Measurements from ENCODE around the gene NBPF4.
"Not testable (repeated sequence)": the region's sequence is repeated elsewhere in the genome, so short reads cannot be mapped to it uniquely, and the experiment has no call there.

NBPF4 gene

DNA sequence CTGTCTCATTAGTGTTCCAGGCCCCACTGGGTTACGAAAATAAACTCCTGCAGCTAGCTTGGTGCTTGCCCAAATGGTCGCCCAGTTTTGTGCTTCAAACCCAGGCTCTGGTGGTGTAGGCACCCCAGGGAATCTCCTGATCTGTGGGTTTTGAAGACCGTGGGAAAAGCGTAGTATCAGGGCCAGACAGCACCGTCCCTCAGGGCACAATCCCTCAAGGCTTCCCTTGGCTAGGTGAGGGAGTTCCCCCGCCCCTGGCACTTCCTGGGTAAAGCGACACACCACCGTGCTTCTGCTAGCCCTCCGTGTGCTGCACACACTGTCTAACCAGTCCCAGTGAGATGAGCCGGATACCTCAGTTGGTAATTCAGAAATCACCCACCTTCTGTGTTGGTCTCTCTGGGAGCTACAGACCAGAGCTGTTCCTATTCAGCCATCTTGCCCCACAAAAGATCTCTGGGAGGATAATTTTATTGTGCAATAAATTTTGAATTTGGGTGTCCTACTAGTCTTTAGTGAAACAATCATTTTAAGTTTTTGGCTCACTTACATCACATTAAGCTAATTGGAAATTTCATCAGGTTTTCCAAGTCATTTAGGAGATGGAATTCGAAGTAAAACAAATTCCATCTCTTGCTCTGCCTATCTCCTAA is 34.3 kb downstream of the NBPF4 start:
- no peak for DNase-seq

DNA sequence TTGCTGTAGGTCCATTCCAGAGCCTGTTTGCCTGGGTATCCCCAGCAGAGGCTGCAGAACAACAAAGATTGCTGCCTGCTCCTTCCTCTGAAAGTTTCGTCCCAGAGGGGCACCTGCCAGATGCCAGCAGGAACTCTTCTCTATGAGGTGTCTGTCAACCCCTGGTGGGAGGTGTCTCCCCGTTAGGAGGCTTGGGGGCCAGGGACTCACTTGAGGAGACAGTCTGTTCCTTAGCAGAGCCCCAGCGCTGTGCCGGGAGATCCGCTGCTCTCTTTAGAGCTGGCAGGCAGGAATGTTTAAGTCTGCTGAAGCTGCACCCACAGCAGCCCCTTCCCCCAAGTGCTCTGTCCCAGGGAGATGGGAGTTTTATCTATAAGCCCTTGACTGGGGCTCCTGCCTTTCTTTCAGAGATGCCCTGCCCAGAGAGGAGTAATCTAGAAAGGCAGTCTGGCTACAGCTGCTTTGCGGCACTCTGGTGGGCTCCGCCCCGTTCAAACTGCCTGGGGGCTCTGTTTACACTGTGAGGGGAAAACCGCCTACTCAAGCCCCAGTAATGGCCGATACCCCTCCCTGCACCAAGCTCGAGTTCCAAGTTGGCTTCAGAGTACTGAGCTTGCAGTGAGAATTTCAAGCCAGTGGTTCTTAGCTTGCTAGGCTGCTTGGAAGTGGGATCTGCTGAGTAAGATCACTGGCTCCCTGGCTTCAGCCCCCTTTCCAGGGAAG is 35.0 kb downstream of the NBPF4 start:
- no peak for DNase-seq

DNA sequence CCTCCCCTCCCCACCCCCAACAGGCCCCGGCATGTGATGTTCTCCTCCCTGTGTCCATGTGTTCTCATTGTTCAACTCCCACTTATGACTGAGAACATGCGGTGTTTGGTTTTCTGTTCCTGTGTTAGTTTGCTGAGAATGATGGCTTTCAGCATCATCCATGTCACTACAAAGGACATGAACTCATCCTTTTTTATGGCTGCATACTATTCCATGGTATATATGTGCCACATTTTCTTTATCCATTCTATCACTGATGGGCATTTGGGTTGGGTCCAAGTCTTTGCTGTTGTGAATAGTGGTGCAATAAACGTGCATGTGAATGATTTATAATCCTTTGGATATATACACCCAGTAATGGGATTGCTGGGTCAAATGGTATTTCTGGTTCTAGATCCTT is 40.3 kb downstream of the NBPF4 start:
- DNase-seq: not testable (repeated sequence)

DNA sequence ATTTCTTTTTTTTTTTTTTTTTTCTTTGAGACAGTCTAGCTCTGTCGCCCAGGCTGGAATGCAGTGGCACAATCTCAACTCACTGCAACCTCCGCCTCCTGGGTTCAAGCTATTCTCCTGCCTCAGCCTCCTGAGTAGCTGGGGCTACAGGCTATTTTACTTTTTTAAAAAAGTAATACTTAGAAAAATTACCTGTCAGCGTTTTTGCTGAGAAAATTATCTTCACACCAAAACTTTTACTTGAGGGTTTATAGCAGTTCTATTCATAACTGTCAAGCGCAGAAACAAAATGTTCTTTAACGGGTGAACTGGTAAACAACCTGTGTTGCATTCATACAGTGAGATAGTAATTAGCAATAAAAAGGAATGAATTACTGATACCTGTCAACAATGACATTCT is 42.2 kb downstream of the NBPF4 start:
- DNase-seq: no peak

DNA sequence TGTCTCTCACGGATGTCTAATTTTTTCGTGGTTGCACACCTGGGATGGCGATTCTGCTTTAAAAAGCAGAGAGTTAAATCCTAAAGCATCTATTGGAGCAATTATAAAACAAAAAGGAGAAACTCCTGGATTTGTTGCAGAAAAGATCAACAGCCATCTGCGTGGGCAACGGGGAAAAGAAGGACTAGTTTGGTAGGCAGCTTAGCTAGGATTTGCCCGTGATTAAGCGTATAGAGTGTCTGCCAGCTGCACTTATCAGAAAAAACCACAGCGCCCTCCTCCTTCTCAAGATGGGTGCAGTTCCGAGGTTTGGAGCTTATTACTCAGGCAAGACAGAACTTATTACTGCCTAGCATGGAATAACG is 43.2 kb downstream of the NBPF4 start:
- peak; percentile 72 for DNase-seq

DNA sequence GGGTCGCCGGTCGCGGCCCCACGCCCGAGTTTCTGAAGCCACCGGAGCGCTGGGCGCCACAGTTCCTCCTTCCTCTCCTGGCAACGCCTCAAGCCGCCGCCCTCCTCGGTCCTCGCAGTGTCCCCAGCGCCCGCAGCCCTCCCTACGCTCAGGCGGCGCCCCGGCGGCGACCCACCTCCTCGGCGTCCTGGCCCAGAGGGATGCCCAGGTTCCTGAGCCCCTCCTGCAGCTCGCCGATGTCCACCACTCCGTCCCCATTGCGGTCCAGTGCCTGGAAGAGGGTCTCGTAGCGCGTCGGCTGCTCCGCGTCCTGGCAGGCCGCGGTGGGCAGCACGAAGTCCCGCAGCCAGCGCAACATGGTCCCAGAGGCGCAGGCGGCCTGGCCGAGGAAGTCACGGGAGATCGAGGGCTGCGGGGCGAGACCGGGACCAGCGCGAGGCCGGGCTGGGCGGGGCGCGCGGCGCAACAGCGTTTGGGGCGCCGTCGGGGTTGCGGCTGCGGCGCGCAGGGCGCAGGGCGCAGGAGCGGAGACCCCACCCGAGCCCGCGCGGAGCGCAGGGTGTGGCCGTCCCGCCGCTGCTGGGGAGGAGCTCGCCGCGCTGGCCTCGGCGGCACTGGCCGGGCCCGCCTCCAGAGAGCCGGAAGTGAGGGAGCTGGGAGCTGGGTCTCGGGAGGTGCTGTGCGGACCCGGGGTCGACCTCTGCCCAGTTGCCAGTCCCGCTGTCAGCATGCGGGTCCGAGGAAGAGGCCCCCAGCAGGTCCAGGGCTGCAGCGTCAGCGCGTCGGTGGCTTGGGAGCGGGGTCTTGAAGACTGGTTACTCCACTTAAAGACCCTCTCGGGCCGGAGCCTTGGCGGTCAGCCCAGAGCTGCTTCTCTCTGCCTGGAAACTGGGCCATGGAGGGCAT is 43.8 kb downstream of the NBPF4 start, which contains the start of gene SLC25A24:
Gene SLC25A24, minus strand, starts transcription at position 563 of the 906 bp plus-strand sequence. Its CDS starts 205 bp downstream, at position 358.
- DNase-seq: peak; percentile 85

DNA sequence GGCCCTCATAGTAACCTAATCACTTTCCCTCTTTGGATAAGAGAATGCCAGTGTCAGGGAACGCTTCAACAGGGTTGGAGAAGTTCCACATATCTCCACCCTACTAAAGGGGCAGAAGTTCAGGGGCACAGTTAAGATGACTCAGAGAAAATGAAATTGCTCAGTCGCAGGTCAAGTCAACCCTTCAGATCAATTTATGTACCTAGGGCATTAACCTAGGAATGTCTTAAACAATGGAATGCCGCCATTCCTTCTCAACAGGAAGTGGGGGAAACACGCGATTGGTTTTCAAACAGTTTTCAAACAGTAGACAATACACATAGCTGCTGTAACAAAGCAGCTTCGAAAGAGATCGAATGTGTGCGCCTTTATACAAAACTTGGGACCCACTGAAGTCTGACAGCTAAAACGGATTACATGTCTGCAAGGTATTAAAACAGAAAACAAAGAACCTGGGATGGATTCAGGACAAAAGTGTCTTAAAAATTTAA is 44.6 kb downstream of the NBPF4 start:
- DNase-seq: peak; percentile 52

DNA sequence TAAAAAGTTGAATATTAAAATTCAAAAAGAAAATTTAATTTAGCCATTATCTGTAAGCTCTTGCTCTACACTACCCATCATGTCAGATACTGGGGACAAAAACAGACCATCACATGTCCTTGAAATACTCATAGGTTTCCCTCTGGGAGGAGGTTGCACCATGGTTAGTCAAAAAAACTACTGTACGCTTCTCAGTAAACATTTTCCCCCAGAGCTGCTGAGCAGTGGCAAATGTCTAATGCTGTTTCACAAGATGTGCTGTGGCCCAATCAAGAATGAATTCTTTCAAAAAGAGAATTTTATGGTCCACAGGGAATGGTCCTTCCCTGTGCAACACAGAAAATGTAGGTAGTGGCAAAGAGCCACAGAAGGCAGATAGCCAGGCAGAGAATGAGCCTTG is 49.8 kb downstream of the NBPF4 start:
- no peak for DNase-seq

DNA sequence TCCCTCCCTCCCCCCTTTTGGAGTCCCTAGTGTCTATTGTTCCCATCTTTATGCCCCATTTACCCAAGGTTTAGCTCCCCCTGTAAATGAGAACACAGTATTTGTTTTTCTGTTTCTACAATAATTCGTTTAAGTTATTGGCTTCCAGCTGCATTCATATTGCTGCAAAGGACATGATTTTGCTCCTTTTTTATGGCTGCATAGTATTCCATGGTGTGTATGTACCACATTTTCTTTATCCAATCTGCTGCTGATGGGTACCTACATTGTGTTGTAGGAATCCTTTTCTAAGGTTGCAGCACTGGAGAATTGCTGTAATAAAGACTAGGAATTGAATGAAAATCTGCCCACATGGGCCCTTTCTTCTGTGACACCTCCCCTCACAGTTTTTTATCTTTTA is 50.5 kb downstream of the NBPF4 start:
- no peak for DNase-seq

DNA sequence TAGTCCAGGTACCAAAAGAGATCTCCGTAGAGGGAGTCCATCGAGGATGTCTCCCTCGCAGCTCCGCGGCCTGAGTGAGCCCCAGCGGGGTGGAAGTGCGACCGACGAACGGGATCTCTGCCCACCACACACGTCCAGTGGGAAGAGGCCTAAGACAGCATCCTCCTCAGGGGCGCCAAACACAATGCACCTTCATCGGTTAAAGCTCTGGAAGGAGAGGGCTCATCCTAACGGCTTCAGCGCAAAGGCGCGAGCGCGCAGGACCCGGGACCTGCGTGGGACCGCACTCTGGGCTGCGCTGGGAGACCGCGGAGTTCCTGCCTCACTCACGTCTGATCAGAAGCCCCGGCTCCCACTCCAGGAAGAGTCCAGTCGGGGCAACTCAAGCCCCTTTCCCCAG is 51.3 kb downstream of the NBPF4 start:
- no peak for DNase-seq

DNA sequence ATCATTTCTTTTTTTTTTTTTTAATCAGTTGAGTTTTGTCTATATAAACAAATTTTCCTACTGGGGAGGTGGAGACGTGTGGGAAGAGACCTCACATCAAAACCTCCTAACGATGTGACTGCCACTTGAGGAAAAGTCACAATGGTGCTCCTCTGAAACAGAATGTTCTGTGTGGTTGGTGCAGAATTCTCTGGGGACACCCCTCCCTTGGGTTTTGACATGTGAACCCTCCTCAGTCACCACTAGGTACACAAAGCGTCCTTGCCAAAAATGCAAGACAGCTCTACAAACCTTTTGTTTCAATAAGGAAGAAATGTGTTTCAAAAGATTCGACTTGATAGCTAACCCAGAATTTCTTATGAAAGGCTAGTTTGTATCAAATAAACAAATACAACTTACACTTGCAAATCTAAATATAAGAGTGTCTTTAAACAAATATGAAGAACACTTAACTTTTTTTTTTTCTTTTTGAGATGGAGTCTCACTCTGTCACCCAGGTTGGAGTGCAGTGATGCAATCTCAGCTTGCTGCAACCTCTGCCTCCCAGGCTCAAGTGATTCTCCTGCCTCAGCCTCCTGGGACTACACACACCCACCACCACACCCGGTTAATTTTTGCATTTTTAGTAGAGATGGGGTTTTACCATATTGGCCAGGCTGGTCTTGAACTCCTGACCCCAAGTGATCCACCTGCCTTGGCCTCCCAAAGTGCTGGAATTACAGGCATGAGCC is 53.0 kb downstream of the NBPF4 start:
- DNase-seq: no peak

DNA sequence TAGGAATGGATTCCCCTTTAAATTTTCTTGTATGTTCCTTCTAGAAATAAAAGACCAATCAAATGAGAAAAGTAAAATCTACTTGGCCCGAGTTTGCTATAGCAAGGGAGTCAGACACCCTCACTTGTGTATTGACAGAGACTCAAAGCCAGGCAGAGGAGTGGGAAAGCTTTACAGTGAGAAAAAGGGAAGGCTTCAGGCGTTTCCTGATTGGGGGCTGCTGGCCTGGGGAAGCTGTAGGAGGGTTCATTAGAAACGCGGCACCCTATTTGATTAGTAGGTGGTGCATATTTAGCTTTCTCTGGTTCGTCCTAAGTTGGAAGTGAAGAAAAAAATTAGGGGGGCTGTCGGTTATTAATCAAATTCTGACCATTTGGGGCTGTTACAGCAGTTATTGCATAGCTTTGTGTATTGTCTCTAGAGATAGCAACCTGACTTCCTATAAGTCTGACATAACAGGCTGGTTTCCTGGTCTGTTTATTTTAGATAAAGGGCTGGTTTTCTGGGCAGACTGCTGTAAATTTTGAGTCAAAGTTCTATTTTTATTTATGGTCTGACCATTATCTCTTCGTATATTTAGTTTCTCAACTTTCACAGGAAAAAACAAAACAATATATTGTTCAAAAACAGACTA is 53.8 kb downstream of the NBPF4 start:
- DNase-seq: no peak

DNA sequence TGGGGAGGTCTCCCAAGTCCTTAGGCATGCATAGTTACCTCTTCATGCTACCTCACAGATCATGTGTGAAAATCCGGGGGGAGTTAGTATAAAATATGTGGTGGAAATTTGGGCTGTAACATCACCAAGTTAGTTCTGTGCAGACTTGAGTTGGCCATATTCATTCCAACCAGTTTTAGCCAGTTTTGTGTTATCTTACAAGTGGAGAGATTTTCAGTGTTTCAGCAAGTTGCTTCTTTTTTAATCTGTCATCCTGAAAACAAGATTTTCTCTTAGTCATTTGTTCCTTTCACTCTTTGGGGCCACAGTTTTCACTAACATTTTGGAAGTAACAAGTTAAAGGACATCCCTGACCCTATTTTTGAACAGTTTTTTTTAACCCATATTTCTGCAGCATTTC is 55.1 kb downstream of the NBPF4 start:
- DNase-seq: no peak

DNA sequence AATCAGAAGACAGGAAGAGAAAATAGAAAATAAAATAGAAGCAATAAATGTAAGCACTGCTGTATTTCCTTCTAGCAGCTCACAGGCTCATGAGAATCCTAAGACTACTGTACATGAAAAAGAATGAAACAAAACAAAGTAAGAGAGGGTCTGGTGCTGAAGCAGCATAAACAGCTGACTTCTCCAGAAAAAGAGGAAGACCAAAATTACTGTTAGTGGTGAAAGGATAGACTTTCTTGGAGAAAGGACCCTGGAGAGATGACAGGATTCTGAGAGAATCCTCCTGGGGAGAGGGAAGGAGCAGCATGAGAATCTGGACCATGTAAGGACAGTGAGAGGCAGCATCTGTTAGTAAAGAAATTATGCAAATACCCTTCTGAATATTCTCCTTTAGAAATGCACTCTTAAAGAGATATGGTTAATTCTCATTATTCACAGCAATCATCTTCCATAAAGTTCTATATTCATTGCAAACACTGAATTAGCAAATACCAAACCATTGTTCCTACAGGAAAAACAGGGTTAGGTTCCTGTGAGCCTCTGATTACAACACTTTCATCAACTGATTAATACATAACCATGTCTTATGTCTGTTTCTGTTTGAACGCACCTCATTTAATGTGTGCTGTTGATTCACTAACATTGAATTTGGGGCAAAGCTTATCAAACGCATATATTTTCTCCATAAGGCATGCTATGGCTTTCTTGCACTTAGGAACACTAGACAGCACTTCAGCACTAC is 60.7 kb downstream of the NBPF4 start:
- no peak for DNase-seq

DNA sequence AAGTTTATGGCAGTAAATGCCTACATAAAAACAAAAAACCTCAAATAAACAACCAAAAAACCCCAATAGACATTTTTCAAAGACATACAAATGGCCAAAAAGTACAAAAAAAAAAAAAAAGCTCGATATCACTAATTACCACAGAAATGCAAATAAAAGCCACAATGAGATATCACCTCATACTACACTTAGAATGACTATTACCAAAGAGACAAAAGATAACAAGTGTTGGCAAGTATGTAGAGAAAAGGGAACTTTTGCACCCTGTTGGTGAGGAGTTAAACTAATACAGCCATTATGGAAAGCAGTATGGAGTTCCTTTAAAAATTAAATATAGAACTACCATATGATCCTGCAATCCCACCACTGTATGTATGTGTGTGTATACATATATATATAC is 64.9 kb downstream of the NBPF4 start:
- DNase-seq: no peak
